Lower leg skin (tissue), 4 donors: ENCODE measurements around the gene SIM1. TPM values are rescaled to one million over a fixed set of nuclear protein-coding genes. Genes with fewer than 3 reads are reported as not detected.

Experiments
- DNase-seq, 2 donors: peaks; one replicate each; pipeline ENCODE4 v3.0.0-alpha.2; 2019; ENCODE audit warnings: low spot score in 2 of 2
- H3K4me3 ChIP-seq: fragments of 200-600 bp; sonication (generic); 2 replicates; pipeline ENCODE4 v1.5.1; 2017; ENCODE audit warnings: mild to moderate bottlenecking, low read depth; ENCODE audit not compliant: poor library complexity, severe bottlenecking
- POLR2A ChIP-seq, 2 donors: fragments of 450-650 bp; IDR thresholded peaks; one replicate each; pipeline ENCODE4 v1.6.1; 2016 to 2017; ENCODE audit warnings: antibody characterized with exemption in 2 of 2, mild to moderate bottlenecking in 1 of 2, moderate library complexity in 1 of 2
- whole genome bisulfite sequencing, 2 donors: methylation state at CpG; one replicate each; pipeline ENCODE4 v1.1.5; 2018; 5-methylcytosine and 5-hydroxymethylcytosine counted together
- intact Hi-C: fragments of 100-400 bp; cut with DNase I; formaldehyde crosslinking; loops from one replicate; pipeline ENCODE4 v1.15.0; 2023; ENCODE audit warnings: low total_unique reads
- total RNA-seq, 4 donors: library from RNA; depleted of rRNA; stranded (reverse); fragments of >200 nt; gene quantifications; one replicate each; pipeline ENCODE4 v1.1.0, GENCODE V29; 2016
- TF ChIP-seq, protein P1 (sequence below), 3 donors: fragments of 450-650 bp; IDR thresholded peaks; one replicate each; pipeline ENCODE4 v1.5.1; 2016; ENCODE audit warnings: antibody characterized with exemption in 3 of 3, mild to moderate bottlenecking in 3 of 3, moderate library complexity in 2 of 3

Gene SIM1
- total RNA-seq, 4 donors from 2014 or later = 0.66 to 1.1 (median 0.75) TPM

DNA sequence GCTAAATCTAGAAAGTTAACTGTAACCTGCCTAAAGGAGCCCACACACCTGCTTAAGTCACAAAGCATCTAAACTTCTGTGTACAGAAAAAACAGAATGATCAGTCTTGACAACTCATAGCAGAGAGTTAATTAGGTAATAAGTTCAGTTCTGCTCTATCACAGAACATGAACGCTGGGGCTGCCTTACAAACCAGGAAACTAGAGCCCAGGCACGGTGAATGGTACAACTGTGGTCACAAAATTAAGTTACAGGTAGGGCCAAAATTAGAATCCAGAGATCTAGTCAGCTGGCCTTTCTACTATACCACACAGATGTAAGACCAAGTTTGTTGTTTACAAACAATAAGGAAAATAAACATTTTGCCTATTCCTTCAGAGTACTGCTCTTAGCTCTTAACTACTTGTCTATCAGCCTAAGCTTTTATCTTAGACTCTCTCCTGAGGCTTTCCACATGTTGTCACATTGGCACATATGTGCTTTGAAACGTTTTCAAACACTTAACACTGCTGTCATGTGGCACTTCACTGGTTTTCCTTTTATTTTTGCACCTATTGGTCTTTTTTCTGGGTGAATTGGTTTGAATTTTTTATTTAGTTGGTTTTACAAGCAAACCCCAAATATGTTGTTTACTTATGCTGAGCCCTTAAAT, 75.7 kb downstream of the SIM1 start:
- 65 to 68% methylated on average over 3 of the region's 3 CpGs for WGBS, 2 donors

DNA sequence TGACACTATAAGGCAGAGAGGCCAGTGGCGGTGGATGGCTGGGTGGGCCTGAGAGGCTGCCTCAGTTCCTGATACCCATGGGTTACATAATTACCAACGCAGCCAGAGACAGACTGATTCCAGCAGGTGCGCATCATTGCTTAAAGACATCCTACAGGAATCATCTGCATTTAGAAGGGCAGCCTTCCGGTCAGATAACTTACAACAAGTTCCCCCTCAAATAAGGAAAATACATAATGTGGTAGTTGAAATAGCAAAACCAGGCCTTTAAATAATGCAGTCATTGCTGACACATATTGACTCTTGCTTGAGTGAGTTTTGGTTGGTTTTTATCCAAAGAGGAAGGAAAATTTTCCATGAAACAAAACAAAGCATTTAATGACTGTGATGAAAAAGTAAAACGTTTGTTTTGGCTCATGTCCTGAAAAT, 81.9 kb downstream of the SIM1 start:
- intact Hi-C loops = no loop called here
- 71 to 73% methylated on average over 5 of the region's 5 CpGs for WGBS, 2 donors
- no peak overlapping the region for H3K4me3 ChIP-seq
- TF ChIP-seq POLR2A (IDR thresholded peaks at IDR 0.05) = no peak
- TF ChIP-seq, protein P1, sequence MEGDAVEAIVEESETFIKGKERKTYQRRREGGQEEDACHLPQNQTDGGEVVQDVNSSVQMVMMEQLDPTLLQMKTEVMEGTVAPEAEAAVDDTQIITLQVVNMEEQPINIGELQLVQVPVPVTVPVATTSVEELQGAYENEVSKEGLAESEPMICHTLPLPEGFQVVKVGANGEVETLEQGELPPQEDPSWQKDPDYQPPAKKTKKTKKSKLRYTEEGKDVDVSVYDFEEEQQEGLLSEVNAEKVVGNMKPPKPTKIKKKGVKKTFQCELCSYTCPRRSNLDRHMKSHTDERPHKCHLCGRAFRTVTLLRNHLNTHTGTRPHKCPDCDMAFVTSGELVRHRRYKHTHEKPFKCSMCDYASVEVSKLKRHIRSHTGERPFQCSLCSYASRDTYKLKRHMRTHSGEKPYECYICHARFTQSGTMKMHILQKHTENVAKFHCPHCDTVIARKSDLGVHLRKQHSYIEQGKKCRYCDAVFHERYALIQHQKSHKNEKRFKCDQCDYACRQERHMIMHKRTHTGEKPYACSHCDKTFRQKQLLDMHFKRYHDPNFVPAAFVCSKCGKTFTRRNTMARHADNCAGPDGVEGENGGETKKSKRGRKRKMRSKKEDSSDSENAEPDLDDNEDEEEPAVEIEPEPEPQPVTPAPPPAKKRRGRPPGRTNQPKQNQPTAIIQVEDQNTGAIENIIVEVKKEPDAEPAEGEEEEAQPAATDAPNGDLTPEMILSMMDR (IDR thresholded peaks at IDR 0.05) = no peak
- no peak for DNase-seq

More for the DNA sequence above, 75.7 kb downstream of the SIM1 start:
- no peak for DNase-seq
- H3K4me3 ChIP-seq = no peak overlapping the region
- TF ChIP-seq, protein P1 (IDR thresholded peaks at IDR 0.05) = no peak
- no peak for TF ChIP-seq POLR2A (IDR thresholded peaks at IDR 0.05)
- intact Hi-C loops = no loop called here

DNA sequence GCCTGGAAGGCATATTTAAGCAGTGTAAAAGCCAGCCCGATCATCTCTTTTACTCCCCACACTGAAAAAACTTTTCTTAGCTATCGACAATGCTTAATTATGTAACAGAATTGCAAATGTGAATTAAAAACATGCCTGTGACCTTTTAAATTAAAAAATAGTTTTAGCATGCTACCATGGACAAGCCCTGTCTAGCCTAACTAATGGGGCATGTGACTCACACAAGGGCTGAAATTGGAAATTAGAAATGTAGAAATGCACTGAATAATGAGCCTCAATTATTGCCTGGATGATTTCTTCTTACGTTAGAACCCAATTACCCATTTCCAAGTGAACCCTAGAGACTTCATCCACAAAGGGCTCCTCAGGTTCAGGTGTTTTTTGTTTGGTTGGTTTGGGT, 82.7 kb downstream of the SIM1 start:
- TF ChIP-seq, protein P1 (IDR thresholded peaks at IDR 0.05) = no peak
- no peak for TF ChIP-seq POLR2A (IDR thresholded peaks at IDR 0.05)

DNA sequence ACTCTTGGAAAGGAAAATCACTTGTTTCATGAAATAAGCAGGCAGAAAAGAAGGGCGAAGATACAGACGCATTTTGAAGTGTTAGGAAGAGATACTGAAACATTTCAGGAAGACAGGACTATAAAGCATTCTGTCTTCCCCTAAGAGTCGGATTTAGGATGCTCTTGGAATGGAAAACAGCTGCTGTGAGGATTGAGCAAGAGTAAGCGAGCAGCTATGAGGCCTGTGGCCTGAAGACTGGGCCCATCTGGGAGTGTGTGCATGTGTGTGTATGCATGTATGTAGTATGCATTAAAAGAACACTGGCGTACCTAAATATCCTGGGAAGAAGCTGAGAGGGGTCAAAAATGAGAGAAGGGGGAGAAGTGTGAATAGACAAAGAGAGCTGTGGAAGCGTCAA, 83.6 kb downstream of the SIM1 start:
- TF ChIP-seq POLR2A (IDR thresholded peaks at IDR 0.05) = no peak
- TF ChIP-seq, protein P1 (IDR thresholded peaks at IDR 0.05) = no peak
- no peak for DNase-seq
- H3K4me3 ChIP-seq = no peak overlapping the region
- WGBS, 2 donors = 66 to 69% methylated on average over 6 of the region's 6 CpGs
- intact Hi-C loops = no loop called here

More for the DNA sequence above, 82.7 kb downstream of the SIM1 start:
- 28 to 32% methylated on average over 3 of the region's 3 CpGs for WGBS, 2 donors
- H3K4me3 ChIP-seq = no peak overlapping the region
- no peak for DNase-seq
- intact Hi-C loops = no loop called here

DNA sequence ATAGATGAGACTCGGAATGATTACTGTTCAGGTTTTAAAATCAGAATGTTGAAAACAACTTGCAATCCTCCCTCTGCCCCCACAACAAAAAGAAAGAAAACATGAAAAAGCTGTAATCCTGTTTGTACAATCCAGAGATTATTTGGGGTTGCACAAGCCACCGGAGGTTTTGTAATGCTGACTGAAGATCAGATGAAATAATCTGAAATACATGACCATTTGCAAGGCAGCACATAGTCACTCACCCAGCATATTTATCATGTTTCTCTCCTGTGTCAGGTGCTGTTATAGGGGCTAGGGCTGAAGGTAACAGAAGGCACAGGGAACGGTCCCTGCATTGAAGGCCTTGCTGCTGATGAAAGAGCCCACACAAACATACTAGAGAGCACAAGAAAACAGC, 85.3 kb downstream of the SIM1 start:
- intact Hi-C loops = loop anchor here (10.0 kb wide), 1 partner anchor 1295 kb away; no protein-coding TSS in a partner anchor
- no peak overlapping the region for H3K4me3 ChIP-seq
- no peak for DNase-seq
- 82 to 87% methylated on average over 3 of the region's 3 CpGs for WGBS, 2 donors
- TF ChIP-seq POLR2A (IDR thresholded peaks at IDR 0.05) = no peak
- TF ChIP-seq, protein P1 (IDR thresholded peaks at IDR 0.05) = no peak

DNA sequence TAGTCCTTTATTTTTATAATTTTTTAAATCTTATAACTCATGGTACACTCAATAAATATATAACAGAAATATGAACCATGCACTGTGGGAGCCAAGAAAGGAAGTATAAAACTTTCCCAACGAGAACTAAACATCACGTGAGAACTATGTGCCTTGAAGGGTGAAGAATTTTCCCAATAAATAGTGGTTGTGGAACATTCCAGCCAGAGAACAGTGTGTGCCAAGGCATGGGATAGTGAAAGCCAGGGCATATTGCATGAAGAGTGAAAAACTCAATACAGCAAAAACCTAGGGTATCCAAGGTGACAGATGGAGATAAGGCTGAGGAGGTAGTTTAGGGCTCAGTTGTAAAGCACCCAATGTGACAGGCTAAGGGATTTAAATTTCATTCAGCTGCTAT, 86.1 kb downstream of the SIM1 start:
- TF ChIP-seq POLR2A (IDR thresholded peaks at IDR 0.05) = no peak
- intact Hi-C loops = loop anchor here (10.0 kb wide), 1 partner anchor 1296 kb away; no protein-coding TSS in a partner anchor
- H3K4me3 ChIP-seq = no peak overlapping the region
- 48 to 67% methylated on average over 2 of the region's 2 CpGs for WGBS, 2 donors
- DNase-seq = no peak
